ENCODE results near the gene CCDC85B. TPM values are rescaled to one million over a fixed set of nuclear protein-coding genes. Genes with fewer than 3 reads are reported as not detected.

CCDC85B gene
- total and polyA plus RNA-seq, 2 of the 8 experiments (the other 6 are each of a cell fraction or from before 2014, with no cell fraction given): 19.8 to 30.8 TPM

- TF ChIP-seq BACH1 (IDR thresholded peaks at IDR 0.05; ENCODE audit: low read length) (peak; percentile 83), MAFK (IDR thresholded peaks at IDR 0.05; ENCODE audit: low read depth, low read length) (peak; percentile 50; the same call in 1 of the 2 replicates), POLR2A (IDR thresholded peaks at IDR 0.05; ENCODE audit: control extremely low read depth in 1 of 2, low read depth in 2 of 2, low read length in 2 of 2) (0 out of 3 replicates have a peak, but pooled peaks of 1 of the 2 experiments have one; percentile 2), USF2 (IDR thresholded peaks at IDR 0.05; ENCODE audit: low read length) (0 out of 2 replicates have a peak, but pooled peaks have one; percentile 18), E2F6 (IDR thresholded peaks at IDR 0.05) (peak; percentile 96), MAX (IDR thresholded peaks at IDR 0.05) (peak; percentile 96), CBX8 (IDR thresholded peaks at IDR 0.05; ENCODE audit: borderline replicate concordance, low read depth, low read length) (no peak)
These were observed 9.1 kb downstream of the CCDC85B start (continued) for GRCh38 chr11:65899356-65900124.

Measured in H1 (cell line).